Omental fat pad (tissue), 4 donors: Measurements from ENCODE around the gene ARF3. TPM values are rescaled to one million over a fixed set of nuclear protein-coding genes. Genes with fewer than 3 reads are reported as not detected.

Experiments used
- ATAC-seq: fragments of 150-250 bp; one replicate; pipeline ENCODE4 v1.9.1; 2016; ENCODE audit warnings: mild to moderate bottlenecking, moderate library complexity; ENCODE audit not compliant: low FRiP score
- DNase-seq: peaks from one replicate; pipeline ENCODE4 v3.0.0-alpha.2; 2019; ENCODE audit warnings: low spot score
- total RNA-seq, 4 donors: library from RNA; depleted of rRNA; stranded (reverse); fragments of >200 nt; gene quantifications; one replicate each; pipeline ENCODE4 v1.1.0, GENCODE V29; 2016
- TF ChIP-seq, protein P1 (sequence below), 3 donors: fragments of 450-650 bp; IDR thresholded peaks; one replicate each; pipeline ENCODE4 v1.5.1; 2016 to 2017; ENCODE audit warnings: antibody characterized with exemption in 3 of 3, mild to moderate bottlenecking in 3 of 3, moderate library complexity in 2 of 3

Gene ARF3
- total RNA-seq, 4 donors from 2014 or later, result 57.1 to 91.5 (median 68.3) TPM

DNA sequence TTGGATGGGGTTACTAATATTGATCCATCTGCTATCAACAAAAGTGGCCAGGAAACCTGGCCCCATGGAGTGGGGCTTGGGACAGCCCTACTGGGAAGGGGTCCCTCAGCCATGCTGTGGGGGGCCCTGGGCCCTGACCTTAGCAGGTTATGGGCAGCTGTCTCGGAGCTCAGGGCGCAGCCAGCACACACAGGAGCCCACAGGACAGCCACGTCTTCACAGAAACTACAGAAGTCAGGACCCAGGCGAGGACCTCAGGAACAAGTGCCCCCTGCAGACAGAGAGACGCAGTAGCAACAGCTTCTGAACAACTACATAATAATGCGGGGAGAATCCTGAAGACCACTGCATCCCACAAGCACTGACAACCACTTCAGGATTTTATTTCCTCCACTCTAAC, 20.1 kb downstream of the ARF3 start:
- no peak for ATAC-seq
- TF ChIP-seq, protein P1, sequence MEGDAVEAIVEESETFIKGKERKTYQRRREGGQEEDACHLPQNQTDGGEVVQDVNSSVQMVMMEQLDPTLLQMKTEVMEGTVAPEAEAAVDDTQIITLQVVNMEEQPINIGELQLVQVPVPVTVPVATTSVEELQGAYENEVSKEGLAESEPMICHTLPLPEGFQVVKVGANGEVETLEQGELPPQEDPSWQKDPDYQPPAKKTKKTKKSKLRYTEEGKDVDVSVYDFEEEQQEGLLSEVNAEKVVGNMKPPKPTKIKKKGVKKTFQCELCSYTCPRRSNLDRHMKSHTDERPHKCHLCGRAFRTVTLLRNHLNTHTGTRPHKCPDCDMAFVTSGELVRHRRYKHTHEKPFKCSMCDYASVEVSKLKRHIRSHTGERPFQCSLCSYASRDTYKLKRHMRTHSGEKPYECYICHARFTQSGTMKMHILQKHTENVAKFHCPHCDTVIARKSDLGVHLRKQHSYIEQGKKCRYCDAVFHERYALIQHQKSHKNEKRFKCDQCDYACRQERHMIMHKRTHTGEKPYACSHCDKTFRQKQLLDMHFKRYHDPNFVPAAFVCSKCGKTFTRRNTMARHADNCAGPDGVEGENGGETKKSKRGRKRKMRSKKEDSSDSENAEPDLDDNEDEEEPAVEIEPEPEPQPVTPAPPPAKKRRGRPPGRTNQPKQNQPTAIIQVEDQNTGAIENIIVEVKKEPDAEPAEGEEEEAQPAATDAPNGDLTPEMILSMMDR (IDR thresholded peaks at IDR 0.05), result no peak
- DNase-seq, result no peak

GRCh38 chr12:48936379-48936979, 20.8 kb downstream of the ARF3 start:
- peak; percentile 90 for DNase-seq
- peak; percentile 59 for ATAC-seq
- TF ChIP-seq, protein P1 (IDR thresholded peaks at IDR 0.05), result peak in 2 of 3 donors; percentile 61 to 66

- ATAC-seq (no peak), DNase-seq (no peak)
Measured at GRCh38 chr12:48934312-48934706, 23.0 kb downstream of the ARF3 start.

DNA sequence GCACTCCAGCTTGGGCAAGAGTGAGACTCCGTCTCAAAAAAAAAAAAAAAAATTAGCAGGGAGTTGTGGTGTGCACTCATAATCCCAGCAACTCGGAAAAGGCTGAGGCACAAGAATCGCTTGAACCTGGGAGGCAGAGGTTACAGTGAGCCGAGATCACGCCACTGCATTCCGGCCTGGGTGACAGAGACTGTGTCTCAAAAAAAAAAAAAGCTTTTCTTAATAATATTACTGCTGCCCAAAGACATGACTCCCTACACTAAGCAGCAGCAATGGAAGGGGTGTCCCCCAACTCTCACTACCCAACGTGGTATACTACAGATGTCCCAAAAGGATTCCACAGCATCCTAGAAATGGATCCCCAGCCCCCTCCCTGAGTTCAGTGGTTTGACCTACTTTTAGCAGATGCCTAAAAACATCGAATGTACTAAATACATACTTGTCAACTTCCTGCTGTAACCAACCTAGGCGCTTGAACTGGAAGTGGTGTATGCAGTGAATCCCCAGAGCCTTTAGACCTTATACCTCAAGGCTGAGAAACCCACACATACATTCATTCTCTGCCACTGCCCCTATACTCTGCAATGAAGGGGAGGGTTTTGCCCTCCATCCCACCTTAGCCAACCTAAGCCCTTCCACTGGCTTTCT, 23.5 kb downstream of the ARF3 start:
- TF ChIP-seq, protein P1 (IDR thresholded peaks at IDR 0.05), result no peak
- no peak for ATAC-seq

More at GRCh38 chr12:48934312-48934706, 23.0 kb downstream of the ARF3 start:
- TF ChIP-seq, protein P1 (IDR thresholded peaks at IDR 0.05), result no peak

GRCh38 chr12:48932878-48933277, 24.4 kb downstream of the ARF3 start:
- TF ChIP-seq, protein P1 (IDR thresholded peaks at IDR 0.05), result no peak
- ATAC-seq (no peak), DNase-seq (no peak)

More for the DNA sequence above, 23.5 kb downstream of the ARF3 start:
- DNase-seq, result no peak

DNA sequence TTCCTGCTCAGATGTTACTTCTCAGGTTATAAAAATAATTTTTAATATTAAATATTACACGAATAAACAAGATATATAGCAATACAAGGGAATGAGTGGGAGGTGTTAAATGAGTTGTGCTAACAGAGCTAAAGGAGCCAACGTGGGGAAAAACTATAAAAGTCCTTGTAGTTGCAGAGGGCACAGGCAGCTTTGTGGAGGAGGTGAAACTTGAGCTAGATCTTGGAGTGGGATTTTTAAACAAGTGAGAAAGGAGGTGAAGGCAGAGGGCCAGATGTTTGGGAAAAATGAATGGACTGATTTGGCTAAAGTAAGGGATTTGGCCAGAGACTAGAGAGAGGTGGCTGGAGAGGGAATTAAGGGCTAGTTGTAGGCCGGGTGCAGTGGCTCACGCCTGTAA, 26.8 kb downstream of the ARF3 start:
- ATAC-seq, result no peak
- TF ChIP-seq, protein P1 (IDR thresholded peaks at IDR 0.05), result no peak
- DNase-seq, result no peak

DNA sequence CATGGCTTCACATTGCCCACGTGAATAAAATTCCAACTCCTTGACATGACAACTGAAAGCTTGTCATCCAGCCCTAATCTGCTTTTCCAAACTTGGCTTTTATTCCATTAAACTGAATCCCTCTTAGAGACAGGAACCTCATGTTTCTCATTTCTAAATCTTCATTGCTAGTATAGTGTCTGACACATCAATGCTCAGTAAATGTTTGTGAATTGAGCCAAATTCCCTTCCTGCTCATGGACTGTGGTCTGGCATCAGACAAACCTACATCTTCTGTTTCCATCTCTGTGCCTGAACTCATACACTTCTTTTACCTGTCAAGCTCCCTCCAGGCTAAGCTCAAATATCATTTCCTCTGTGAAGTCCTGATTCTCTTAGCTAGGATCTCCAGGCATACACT, 27.7 kb downstream of the ARF3 start:
- ATAC-seq (no peak), DNase-seq (no peak)
- TF ChIP-seq, protein P1 (IDR thresholded peaks at IDR 0.05), result no peak
